Ovary (tissue), 9 donors: ENCODE results near the gene FITM1. TPM values are rescaled to one million over a fixed set of nuclear protein-coding genes. Genes with fewer than 3 reads are reported as not detected.

Experiments
- DNase-seq, 5 donors: peaks; one replicate each; pipeline ENCODE4 v3.0.0-alpha.2; 2019 to 2020
- H3K27ac ChIP-seq, 2 donors: fragments of 200-600 bp; one replicate each; pipeline versions ENCODE4 v1.5.1 to v1.8.0; 2019 to 2022
- H3K27me3 ChIP-seq: fragments of 200-600 bp; one replicate; pipeline ENCODE4 v1.8.0; 2022
- H3K36me3 ChIP-seq: fragments of 200-600 bp; sonication (generic); one replicate; pipeline ENCODE4 v1.5.1; 2019
- H3K4me1 ChIP-seq: one replicate; pipeline ENCODE4 v1.8.1; 2013; ENCODE audit warnings: mild to moderate bottlenecking, moderate library complexity; ENCODE audit not compliant: insufficient read depth
- H3K4me3 ChIP-seq: fragments of 200-600 bp; sonication (generic); one replicate; pipeline ENCODE4 v1.5.1; 2017
- H3K9me3 ChIP-seq, 2 donors: fragments of 200-600 bp in 1 of 2; sonication (generic) in 1 of 2; one replicate each; pipeline versions ENCODE4 v1.5.1 to v1.8.1; 2013 to 2019; ENCODE audit warnings: mild to moderate bottlenecking in 1 of 2, moderate library complexity in 1 of 2
- CTCF ChIP-seq, 3 donors: fragments of 450-650 bp in 2 of 3; fragments of 200-600 bp in 1 of 3; IDR thresholded peaks; one replicate each; pipeline versions ENCODE4 v1.5.1 to v1.8.0; 2016 to 2022; ENCODE audit warnings: antibody characterized with exemption in 3 of 3, mild to moderate bottlenecking in 1 of 3
- EP300 ChIP-seq: sonication (generic); formaldehyde crosslinking; IDR thresholded peaks from one replicate; pipeline ENCODE4 v1.6.1; 2017; ENCODE audit warnings: antibody characterized with exemption
- POLR2A ChIP-seq: fragments of 450-650 bp; IDR thresholded peaks from one replicate; pipeline ENCODE4 v1.6.1; 2017; ENCODE audit warnings: antibody characterized with exemption, mild to moderate bottlenecking, moderate library complexity
- whole genome bisulfite sequencing, 3 donors: extraction: QIAGEN DNeasy Blood & Tissue Kit in 1 of 3; methylation state at CpG; one replicate each; pipeline versions ENCODE4 v1.1.5 to v1.1.7; 2013 to 2017; 5-methylcytosine and 5-hydroxymethylcytosine counted together
- intact Hi-C, 4 donors: fragments of 100-400 bp; cut with DNase I; formaldehyde crosslinking; loops; one replicate each; pipeline versions ENCODE4 v1.11.0 to v1.15.1; 2022 to 2023
- polyA plus RNA-seq, 2 donors: library from polyadenylated mRNA; stranded (reverse); fragments of 200-250 nt in 1 of 2; fragments of 350-450 nt in 1 of 2; fragmentation: Illumina TruSeq in 1 of 2; extraction: RNeasy Lipid Tissue Mini Kit (QIAGEN cat#74804) in 1 of 2; gene quantifications; one replicate each; pipeline ENCODE4 v1.2.3, GENCODE V29; 2013 to 2014
- total RNA-seq, 7 donors: library from RNA; depleted of rRNA in 2 of 7; stranded (reverse); fragments of >200 nt in 2 of 7; fragmentation: NEBNext Ultra II Directional in 3 of 7; extraction: Animal tissue kit (Norgen Biotek cat#: 25700) in 3 of 7; gene quantifications; one replicate each; pipeline versions ENCODE4 v1.1.0 to v1.2.4, GENCODE V29; 2016 to 2023
- donor health status: DM: no; HTN: no; CAD: no; lungs with moderate emphysema.
- donor health status: DM: no; HTN: no; CAD: no.
- donor health status: Bipolar disorder and iron deficiency.
- donor health status: DM: yes; HTN: yes; CAD: no.
- donor health status: DM: no; HTN: no; CAD: no.
- donor health status: DM: yes; HTN: yes; CAD: no.

FITM1 gene
- total and polyA plus RNA-seq, 9 donors, result 0.57 to 1.2 (median 0.78) TPM; not detected in 3

- Histone ChIP-seq H3K4me3 (no peak overlapping the region), H3K4me1 (no peaks in the 10 kb centered on the region), H3K27ac (no peak overlapping the region), H3K9me3 (no peaks in the 10 kb centered on the region), H3K27me3 (no peaks in the 10 kb centered on the region), H3K36me3 (no peaks in the 10 kb centered on the region)
- DNase-seq, result no peak
- 79 to 98% (median 86%) methylated on average over 1 of the region's 1 CpG for WGBS, 3 donors
- intact Hi-C loops, result no loop called here
- no peak for TF ChIP-seq EP300
- no peak for TF ChIP-seq CTCF (IDR thresholded peaks at IDR 0.05)
- TF ChIP-seq POLR2A, result no peak
Measured at GRCh38 chr14:24156840-24157239, 26.4 kb downstream of the FITM1 start.

GRCh38 chr14:24157331-24157730 lies 26.9 kb downstream of the FITM1 start:
- H3K27me3 ChIP-seq, result no peaks in the 10 kb centered on the region
- no peaks in the 10 kb centered on the region for H3K36me3 ChIP-seq
- H3K4me3 ChIP-seq, result no peak overlapping the region
- no peaks in the 10 kb centered on the region for H3K9me3 ChIP-seq
- H3K27ac ChIP-seq, result no peak overlapping the region
- 81 to 86% (median 85%) methylated on average over 11 to 12 of the region's 12 CpGs for WGBS, 3 donors
- intact Hi-C loops, result no loop called here
- no peaks in the 10 kb centered on the region for H3K4me1 ChIP-seq
- no peak for TF ChIP-seq POLR2A
- no peak for TF ChIP-seq CTCF (IDR thresholded peaks at IDR 0.05)
- TF ChIP-seq EP300, result no peak
- no peak for DNase-seq

GRCh38 chr14:24159777-24160498 lies 29.5 kb downstream of the FITM1 start:
- intact Hi-C loops, result loop anchor here in 1 of 4 donors (5.0 kb wide), 1 partner anchor 103 kb away; no protein-coding TSS in a partner anchor

GRCh38 chr14:24160499-24160849 lies 30.0 kb downstream of the FITM1 start:
- TF ChIP-seq EP300, result no peak
- TF ChIP-seq CTCF (IDR thresholded peaks at IDR 0.05), result no peak
- no peak for TF ChIP-seq POLR2A
- Histone ChIP-seq H3K9me3 (no peaks in the 10 kb centered on the region), H3K27me3 (no peaks in the 10 kb centered on the region), H3K4me3 (no peak overlapping the region), H3K4me1 (peaks cover 8% of the 10 kb centered on the region), H3K27ac (peak overlapping the region; percentile 71 to 84), H3K36me3 (no peaks in the 10 kb centered on the region)
- intact Hi-C loops, result loop anchor here in 1 of 4 donors (5.0 kb wide), 1 partner anchor 103 kb away; no protein-coding TSS in a partner anchor
- no peak for DNase-seq
- 79 to 89% (median 84%) methylated on average over 4 of the region's 4 CpGs for WGBS, 3 donors

More at GRCh38 chr14:24159777-24160498, 29.5 kb downstream of the FITM1 start:
- Histone ChIP-seq H3K36me3 (no peaks in the 10 kb centered on the region), H3K4me3 (no peak overlapping the region), H3K27ac (peak overlapping the region in 1 of 2 donors; percentile 84), H3K27me3 (no peaks in the 10 kb centered on the region), H3K4me1 (peaks cover 8% of the 10 kb centered on the region), H3K9me3 (no peaks in the 10 kb centered on the region)
- TF ChIP-seq CTCF (IDR thresholded peaks at IDR 0.05), result no peak
- TF ChIP-seq POLR2A, result no peak
- TF ChIP-seq EP300, result no peak
- no peak for DNase-seq
- WGBS, 3 donors, result 82 to 86% (median 83%) methylated on average over 11 of the region's 11 CpGs
